ENCODE measurements around the gene STPG3.
"Not testable (repeated sequence)": the region's sequence is repeated elsewhere in the genome, so short reads cannot be mapped to it uniquely, and the experiment has no call there.

The STPG3 gene

DNA sequence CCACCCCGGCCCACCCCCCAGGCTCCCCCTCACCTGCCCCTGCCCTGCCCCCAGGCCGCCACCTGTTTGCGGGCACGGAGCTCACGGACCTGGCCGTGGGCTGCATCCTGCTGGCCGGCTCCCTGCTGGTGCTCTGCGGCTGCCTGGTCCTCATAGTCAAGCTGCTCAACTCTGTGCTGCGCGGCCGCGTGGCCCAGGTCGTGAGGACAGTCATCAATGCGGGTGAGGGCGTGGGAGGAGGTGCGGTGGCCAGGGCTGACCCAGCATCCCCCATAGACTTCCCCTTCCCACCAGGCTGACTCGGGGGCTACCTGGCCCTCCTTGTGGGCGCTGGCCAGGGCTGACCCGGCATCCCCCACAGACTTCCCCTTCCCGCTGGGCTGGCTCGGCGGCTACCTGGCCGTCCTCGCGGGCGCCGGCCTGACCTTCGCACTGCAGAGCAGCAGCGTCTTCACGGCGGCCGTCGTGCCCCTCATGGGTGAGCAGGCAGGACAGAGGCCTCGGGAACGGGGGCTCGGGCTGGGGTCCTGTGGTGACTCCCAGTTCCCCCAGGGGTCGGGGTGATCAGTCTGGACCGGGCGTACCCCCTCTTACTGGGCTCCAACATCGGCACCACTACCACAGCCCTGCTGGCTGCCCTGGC, 16.9 kb upstream of the STPG3 start:
- no peak for DNase-seq

DNA sequence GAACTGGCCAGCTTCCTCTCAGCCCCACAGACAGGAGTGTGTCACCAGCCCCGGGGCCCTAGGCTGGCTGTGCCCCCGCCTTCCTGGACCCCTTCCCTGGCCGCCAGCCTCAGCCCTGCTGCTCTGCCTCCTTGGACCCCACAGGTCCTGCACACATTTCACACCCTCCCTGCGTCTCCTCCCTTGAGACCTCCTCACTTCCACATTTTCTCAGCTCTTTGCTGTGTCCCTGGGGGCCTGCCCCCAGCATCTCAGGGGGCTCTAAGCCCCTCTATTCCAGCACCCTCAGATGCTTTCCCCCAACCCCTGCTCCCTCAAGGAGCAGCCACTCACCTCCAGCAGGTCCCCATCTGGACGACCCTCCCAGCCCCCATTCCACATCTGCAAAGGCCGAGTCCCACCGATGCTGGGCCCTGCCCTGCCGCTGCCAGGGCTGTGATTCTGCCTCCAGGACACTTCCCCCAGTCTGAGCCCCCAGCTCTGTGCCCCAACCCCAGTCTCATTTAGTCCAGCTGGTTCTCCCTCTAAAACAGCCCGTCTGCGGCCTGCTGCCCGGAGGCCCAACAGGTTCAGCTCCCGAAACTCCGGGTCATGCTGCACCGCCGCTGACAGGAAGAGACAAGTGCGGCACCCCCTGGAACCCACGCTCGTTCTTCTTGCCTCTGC, 16.2 kb upstream of the STPG3 start:
- no peak for DNase-seq

DNA sequence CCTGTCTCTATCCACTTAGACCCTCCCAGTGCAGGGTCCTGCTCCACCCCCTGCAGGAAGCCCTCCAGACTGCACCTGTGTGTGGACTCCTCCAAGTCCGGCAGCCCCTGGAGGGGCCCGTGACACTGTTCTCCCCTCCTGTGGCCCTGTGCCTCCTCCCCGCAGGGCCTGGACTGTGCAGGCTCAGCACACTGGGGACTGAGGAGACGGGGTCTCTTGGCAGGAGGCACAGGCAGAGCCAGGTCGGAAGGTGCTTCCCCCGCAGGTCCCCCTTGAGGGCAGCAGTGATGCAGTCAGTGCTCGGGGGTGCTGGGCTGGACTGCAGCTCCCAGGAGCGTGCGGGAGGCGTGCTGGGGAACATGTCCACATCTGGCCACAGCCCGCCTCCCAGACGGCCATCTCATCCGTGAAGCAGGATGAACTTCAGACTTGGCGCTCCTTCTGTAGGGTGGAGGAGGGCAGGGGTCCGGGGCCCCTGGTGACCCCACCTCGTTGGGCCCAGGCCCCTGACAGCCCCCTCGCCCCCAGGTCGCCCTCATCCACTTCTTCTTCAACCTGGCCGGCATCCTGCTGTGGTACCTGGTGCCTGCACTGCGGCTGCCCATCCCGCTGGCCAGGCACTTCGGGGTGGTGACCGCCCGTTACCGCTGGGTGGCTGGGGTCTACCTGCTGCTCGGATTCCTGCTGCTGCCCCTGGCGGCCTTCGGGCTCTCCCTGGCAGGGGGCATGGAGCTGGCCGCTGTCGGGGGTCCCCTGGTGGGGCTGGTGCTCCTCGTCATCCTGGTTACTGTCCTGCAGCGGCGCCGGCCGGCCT, 15.5 kb upstream of the STPG3 start:
- DNase-seq: no peak

DNA sequence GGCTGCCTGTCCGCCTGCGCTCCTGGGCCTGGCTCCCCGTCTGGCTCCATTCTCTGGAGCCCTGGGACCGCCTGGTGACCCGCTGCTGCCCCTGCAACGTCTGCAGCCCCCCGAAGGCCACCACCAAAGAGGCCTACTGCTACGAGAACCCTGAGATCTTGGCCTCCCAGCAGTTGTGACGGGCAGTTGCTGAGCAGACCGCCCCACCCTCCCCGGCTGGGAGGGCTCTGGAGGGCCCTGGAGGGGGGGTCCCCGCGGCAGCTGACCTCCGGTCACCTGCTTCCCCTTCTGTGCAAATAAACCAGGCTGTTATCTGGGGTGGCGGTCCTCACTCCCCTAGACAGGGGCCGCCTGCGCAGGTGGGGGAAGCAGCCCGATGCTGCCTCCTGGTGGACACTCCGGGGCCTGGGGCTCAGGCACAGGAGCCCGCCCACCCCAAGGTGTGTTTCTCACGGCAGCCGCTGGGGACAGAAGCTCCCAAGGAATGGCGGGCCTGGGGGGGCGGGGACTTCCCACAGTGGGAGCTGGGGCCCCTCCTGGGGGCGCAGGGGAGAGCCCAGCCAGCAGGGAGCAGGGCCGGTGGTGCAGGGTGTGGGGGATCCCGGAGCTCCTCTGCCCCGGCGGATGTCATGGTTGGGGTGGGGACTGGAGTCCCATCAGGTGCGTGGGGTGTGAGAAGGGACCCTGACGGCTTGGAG, 14.7 kb upstream of the STPG3 start:
- DNase-seq: peak; percentile 97

DNA sequence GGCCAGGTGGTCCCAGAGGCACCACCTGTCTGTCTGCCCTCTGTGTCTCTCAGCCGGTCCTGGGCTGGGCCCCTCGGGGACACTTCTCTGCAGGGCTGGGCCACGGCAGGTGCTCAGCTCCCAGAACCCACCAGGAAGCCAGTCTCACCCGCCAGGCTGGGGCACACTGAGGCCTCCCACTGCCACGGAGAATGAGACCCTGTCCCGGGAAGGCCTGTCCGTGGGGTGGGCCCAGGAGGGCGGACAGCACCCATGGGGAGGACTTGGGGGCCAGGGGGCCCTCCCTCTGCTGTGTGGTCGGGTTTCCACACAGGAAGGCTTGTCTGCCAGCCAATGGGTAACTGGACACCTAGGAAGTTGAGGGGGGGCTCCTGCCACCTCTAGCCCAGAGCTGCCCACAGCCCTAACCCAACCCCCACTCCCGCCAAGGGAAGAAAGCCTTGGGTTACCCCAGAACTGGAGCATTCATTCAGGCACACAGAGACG, 14.1 kb upstream of the STPG3 start:
- no peak for DNase-seq

DNA sequence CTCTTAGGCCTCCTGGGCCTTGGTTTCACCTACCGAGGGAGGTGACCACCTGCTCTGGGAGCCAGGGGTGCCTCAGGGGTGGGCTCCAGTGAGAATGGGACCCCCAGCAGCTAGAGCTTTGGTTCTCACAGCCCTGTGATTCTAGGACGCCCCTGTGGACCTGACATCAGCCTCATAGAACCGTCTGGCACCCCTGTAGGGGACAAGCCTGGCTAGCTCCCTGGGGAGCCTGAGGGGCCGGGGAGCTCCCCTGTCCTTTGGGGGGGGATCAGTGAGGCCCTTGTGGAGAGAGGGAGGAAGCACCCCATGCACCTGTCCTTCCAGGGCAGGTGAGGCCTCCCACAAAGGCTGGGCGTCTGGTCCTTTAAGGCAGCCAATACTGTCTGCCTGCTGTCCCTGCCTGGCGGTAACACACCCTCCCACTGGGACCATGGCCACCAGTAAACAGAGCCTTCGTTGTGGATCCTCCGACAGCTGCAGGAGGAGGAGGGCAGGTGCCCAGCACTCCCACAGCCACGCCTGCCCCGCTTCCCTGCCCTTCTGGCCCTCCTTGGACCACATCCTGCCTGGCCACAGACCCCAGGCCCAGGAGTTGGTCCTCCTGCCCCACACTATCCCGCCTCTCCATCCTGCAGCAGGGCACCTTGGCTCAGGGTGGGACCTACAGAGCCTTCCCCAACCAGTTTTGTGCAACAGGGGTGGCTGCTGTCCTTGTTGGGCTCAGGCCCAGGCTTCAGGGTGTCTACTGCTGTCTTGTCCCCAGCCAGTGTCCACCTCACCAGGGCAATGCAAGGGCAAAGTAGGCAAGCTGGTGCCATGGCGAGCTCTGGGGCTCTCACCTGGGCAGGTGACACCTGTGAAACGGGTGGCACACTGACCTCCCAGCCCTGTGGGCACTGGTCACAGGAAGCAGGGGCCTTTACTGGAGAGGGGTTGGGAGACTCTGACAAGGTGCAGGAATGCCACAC, 13.0 kb upstream of the STPG3 start:
- no peak for DNase-seq

DNA sequence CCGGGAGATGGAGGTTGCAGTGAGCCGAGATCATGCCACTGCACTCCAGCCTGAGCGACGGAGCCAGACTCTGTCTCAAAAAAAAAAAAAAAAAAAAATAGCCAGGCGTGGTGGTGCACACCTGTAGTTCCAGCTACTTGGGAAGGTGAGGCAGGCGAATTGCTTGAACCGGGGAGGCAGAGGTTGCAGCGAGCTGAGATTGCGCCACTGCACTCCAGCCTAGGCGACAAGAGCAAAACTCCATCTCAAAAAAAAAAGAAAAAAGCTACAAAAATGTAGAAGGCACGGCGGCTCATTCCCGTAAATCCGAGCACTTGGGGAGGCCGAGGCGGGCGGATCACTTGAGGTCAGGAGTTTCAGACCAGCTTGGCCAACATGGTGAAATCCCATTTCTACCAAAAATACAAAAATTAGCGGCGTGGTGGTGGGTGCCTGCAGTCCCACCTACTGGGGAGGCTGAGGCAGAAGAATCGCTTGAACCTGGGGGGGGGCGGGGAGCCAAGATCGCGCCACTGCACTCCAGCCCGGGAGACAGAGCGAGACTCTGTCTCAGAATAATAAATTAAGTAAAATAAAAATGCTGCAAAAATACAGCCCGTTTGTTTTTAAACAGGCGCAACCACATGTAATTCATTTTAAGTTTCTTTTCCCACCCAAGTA, 11.4 kb upstream of the STPG3 start:
- DNase-seq: not testable (repeated sequence)

DNA sequence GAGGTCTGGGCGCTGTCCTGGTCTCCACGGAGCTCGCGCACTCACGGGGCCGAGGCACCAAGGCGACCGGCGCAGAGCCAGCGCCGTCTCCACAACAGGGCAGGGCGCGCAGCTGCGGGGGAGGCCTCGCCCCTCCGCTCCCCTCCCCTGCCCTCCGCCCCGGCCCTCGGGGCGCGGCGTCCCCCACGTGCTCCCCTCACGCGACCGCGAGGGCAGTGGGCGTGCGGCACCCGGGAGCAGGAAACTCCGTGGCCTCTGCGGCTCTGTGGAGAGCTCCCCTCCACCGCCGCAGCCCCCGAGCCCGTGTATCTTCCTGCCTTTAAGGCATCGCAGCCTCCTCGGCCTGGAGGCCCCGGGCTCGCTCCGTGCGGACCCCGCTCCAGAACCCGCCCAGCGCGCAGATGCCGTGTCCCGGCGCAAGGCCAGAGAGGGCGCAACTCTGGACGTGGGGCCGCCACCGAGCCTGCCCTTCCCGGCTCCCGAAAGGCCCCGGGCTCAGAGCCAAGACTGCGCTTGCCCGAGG, 10.7 kb upstream of the STPG3 start:
- peak; percentile 76 for DNase-seq

DNA sequence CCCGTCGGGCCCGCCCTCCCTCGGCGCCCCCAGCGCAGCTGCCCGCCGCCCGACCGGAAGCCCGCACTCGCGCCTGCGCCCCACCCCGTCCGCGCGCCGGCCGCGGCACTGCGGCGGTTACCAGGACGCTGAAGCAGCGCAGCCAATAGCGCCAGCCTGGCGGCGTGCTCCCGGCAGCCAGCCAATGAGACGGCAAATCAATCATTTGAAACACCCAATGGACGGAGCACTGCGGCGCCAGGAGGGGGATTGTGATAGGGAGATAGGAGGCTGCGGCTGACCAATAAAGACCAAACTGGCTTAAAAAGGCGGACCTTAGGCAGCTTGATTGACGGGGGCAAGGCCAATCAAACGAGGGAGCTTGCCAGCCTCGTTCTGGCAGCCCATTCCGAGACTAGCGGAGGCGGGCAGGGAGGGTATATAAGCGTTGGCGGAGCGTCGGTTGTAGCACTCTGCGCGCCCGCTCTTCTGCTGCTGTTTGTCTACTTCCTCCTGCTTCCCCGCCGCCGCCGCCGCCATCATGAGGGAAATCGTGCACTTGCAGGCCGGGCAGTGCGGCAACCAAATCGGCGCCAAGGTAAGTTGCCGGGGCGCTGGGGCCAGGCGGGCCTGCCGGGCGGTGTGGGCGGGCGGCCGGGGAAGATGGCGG, 10.1 kb upstream of the STPG3 start, which contains the start of gene TUBB4B:
TSS of gene TUBB4B (plus strand) at position 447 of the 649 bp plus-strand sequence. CDS start at position 521, 74 bp downstream.
- DNase-seq: peak; percentile 97

DNA sequence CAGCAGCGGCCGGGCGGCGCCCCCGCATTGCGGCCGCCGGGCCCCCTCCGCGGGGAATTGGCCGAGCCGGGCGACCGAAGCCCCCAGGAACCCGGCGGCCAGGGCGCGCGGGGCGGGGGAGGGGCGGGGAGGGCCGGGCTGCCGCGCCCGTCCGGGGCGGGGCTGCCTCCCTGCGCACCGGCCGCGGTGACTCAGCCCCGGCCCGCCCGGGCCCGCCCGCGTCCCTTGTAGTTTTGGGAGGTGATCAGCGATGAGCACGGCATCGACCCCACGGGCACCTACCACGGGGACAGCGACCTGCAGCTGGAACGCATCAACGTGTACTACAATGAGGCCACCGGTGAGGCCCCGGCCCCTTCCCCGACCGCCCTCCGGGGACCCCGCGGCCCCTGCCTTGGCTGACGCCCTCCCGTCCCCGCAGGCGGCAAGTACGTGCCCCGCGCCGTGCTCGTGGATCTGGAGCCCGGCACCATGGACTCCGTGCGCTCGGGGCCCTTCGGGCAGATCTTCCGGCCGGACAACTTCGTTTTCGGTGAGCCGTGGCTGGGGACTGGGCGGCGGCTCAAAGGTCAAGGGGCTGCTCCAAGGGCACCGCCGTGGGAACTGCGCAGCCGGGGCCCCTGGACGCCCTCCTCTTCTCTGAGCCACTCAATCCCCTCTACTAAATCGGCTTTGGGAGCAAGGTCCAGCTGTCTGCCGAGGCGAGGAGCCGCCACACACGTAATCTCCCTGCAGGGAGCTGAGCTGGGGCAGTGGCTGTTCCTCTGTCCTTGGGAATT, 9.4 kb upstream of the STPG3 start:
- DNase-seq: peak; percentile 76

DNA sequence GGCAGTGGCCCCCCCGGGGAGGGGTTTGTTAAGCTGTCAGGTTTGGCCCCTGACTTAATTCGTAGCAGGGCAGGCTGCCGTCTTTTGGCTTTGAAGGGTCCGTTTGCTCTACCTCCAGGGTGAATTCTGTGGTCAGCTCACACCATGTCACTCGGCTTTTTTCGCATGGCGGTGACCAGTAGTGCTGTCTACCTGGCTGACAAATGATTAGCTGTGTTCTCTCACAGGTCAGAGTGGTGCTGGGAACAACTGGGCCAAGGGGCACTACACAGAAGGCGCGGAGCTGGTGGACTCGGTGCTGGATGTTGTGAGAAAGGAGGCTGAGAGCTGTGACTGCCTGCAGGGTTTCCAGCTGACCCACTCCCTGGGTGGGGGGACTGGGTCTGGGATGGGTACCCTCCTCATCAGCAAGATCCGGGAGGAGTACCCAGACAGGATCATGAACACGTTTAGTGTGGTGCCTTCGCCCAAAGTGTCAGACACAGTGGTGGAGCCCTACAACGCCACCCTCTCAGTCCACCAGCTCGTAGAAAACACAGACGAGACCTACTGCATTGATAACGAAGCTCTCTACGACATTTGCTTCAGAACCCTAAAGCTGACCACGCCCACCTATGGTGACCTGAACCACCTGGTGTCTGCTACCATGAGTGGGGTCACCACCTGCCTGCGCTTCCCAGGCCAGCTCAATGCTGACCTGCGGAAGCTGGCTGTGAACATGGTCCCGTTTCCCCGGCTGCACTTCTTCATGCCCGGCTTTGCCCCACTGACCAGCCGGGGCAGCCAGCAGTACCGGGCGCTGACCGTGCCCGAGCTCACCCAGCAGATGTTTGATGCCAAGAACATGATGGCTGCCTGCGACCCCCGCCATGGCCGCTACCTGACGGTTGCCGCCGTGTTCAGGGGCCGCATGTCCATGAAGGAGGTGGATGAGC, 8.6 kb upstream of the STPG3 start:
- DNase-seq: no peak

DNA sequence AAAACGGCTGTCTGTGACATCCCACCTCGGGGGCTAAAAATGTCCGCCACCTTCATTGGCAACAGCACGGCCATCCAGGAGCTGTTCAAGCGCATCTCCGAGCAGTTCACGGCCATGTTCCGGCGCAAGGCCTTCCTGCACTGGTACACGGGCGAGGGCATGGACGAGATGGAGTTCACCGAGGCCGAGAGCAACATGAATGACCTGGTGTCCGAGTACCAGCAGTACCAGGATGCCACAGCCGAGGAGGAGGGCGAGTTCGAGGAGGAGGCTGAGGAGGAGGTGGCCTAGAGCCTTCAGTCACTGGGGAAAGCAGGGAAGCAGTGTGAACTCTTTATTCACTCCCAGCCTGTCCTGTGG, 7.8 kb upstream of the STPG3 start:
- peak; percentile 26 for DNase-seq

DNA sequence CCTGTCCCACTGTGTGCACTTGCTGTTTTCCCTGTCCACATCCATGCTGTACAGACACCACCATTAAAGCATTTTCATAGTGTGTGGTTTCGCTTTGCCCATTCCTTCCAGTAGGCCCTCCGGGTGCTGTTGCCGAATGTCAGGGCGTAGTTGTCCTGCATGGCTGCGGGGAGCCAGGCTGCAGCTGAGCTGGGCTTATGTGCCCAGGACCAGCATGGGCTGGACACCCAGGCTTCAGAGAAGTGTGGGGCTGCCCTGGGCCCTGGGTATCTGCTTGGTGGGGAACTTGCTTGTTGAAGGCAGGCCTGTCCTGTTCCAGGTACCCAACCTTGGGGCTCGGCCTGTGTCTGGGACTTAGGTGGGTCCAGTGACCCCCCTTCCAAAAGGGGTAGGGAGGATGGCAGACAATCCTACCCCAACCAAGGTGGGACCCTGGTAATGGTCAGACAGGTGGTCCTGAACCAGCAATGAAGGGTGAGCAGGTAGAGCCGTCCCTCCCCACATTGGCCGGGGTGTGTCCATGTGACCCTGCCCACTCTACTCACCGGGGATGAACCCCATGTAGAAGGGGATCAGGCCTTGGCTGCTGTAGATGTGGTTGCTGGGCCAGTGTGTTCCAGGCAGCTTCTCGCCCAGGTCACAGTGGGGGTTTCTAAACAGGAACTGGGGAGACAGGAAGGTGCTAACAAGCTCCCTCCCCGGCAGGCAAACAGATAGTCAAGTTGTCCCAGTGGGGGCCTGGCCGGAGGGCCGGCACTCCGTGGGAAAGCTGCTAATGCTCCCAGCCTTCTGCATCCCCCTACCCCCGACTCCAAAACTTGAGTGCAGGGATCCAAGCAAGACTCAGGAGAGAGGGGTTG, 7.2 kb upstream of the STPG3 start:
- peak; percentile 49 for DNase-seq

DNA sequence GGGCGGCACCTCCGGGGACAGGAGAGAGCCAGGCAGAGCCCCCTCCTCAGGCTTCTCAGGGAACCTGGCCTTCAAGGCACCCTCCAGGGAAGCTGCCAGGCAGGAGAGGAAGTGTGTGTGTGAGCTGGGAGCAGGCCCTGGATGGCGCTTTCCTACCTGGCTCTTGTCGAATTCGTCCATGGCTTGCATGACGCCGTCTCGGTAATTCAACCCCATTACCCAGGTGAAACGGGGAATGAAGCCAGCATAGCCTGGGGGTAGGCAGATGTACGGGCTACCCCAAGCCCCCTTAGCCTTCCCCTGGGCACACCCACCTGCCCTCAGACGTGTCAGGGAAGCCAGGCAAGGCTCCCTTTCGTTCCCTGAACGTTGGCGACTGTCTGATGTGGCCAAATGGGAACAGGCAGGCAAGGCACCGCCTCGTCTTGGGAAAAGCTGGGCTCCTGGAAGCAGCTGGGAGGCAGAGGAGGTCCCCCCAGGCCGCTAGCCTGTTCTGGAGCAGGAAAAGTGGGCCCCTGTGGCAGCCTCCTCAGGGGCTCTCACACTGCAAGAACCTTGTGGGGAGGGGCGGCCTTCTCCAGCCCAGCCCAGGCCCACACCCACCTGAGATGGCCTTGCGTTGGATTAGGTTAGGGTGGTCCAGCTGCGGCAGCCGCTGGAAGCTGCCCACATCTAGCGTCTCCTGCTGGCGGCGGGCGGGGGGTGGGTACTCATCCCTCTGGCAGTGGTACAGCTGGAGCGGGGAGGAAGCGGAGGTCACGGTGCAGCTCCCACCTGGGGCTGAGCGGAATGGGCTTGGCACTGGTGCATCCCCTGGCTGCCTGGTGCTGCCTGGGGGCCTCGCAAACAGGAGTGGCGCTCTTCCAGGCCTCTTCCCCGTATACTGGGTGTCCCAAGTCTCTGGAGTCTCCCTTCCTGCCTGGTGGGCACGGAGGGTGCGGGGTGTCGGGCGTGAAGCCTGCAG, 6.3 kb upstream of the STPG3 start:
- peak; percentile 46 for DNase-seq

DNA sequence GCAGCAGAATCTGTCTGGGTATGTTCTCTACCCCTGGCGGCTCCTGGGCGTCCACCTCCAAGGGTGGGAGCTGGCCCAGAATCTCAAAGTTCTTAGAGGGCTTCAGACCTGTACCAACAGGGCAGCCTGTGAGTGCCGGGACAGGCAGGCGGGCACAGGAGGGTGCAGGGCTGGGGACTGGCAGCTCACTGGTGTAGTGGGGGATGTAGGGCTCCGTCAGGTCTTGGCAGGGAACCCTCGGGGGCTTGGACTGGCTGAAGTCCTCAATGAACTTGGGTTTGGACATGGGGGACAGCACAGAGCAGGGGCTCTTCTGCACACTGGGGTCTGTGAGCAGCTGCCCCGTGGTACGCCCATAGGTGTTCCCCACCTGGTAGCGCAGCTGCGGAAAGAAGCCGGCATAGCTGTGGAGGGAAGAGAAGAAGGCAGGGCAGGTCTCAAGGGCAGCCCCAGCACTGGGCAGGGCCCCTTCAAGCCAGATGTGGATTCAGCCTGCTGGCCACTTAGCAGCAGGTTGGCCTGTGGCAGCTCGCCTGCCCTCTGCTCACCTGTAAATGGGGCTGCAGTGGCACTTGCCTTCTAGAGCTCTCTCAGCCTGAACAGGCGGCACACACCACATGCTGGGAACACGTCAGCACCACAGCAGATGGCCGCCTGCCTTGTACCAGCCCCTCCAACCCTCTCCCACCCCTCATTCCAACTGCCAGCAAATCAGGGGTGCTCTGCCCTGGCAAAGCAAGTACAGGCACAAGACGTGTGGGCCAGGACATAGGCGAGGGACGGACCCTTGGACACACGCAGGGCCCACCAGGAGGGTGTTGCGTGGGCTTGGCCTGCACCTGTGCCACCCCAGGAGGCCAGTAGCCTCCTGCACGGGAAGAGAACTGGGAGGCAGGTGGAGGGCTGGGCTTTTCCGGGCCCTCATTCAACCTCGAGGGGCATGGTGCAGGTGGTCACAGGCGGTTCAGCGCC, 5.3 kb upstream of the STPG3 start:
- peak; percentile 27 for DNase-seq
